K562 treated with DMSO at 1 percent for 48 hours (cell line): ENCODE measurements around the gene DAPK1. TPM values are rescaled to one million over a fixed set of nuclear protein-coding genes. Genes with fewer than 3 reads are reported as not detected.

Experiments used
- total RNA-seq: library from RNA; unstranded; fragments of 300-600 nt; gene quantifications from 2 replicates; pipeline ENCODE4 v1.2.3, GENCODE V29; 2022; ENCODE audit warnings: low replicate concordance; ENCODE audit errors: extremely low read depth

Gene DAPK1
- total RNA-seq = not detected in 2 replicates

GRCh38 chr9:87497604-87498045, at the start of gene DAPK1:
Gene DAPK1, plus strand, starts transcription at chr9:87497867. Its CDS starts 1,211 bp downstream, at chr9:87499078.

DNA sequence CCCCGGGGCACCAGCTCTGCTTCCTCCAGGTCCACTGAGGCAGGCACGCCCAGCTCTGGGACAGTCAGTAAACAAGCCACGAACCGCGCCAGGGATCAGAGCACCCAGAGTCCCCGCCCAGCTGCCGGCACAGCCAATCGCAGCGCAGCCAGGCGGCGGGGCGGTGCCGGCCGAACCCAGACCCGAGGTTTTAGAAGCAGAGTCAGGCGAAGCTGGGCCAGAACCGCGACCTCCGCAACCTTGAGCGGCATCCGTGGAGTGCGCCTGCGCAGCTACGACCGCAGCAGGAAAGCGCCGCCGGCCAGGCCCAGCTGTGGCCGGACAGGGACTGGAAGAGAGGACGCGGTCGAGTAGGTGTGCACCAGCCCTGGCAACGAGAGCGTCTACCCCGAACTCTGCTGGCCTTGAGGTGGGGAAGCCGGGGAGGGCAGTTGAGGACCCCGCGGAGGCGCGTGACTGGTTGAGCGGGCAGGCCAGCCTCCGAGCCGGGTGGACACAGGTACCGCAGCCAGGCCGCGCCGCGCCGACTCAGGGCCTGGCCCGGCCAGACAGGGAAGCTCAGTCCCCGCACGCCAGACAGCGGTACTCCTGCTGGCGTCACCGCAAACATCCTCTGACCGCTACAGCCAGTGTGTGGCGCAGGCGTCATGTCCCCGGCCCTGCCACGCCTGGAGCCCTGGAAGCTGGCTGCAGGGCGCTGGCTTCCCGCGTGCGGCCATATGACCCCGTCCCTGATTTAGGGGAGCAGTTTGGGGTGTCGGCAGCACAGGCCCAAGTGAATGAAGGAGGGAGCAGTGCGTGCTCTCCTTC, 228.4 kb downstream of the DAPK1 start, which contains the start of gene CTSL:
CTSL (plus strand) TSS at position 220 of the 810 bp plus-strand sequence. CDS start 1,485 bp downstream, outside the sequence.

Other genes starting within 250 kb of the DAPK1 start
- not detected in 2 replicates for gene CTSL, start 228.3 kb downstream of the DAPK1 start, total RNA-seq